Thyroid gland (tissue), 4 donors: Measurements from ENCODE around the gene MYO15A. TPM values are rescaled to one million over a fixed set of nuclear protein-coding genes. Genes with fewer than 3 reads are reported as not detected.

Experiments
- DNase-seq, 2 donors: peaks; one replicate each; pipeline ENCODE4 v3.0.0-alpha.2; 2019
- H3K27ac ChIP-seq, 3 donors: fragments of 200-600 bp; sonication (generic); 1 replicate in 2 of 3; 2 replicates in 1 of 3; pipeline ENCODE4 v1.5.1; 2016 to 2019; ENCODE audit warnings: mild to moderate bottlenecking in 1 of 3, moderate library complexity in 1 of 3
- H3K27me3 ChIP-seq: fragments of 200-600 bp; sonication (generic); one replicate; pipeline ENCODE4 v1.5.1; 2019
- H3K36me3 ChIP-seq, 2 donors: fragments of 200-600 bp; sonication (generic); one replicate each; pipeline ENCODE4 v1.5.1; 2016 to 2019
- H3K4me1 ChIP-seq, 2 donors: fragments of 200-600 bp; sonication (generic); one replicate each; pipeline ENCODE4 v1.5.1; 2017 to 2019
- H3K4me3 ChIP-seq, 3 donors: fragments of 200-600 bp; sonication (generic); replicated peaks in 1 of 3; 1 replicate in 2 of 3; 2 replicates in 1 of 3; pipeline ENCODE4 v1.5.1; 2016; ENCODE audit warnings: mild to moderate bottlenecking in 1 of 3
- H3K9me3 ChIP-seq: fragments of 200-600 bp; sonication (generic); one replicate; pipeline ENCODE4 v1.5.1; 2017
- POLR2A ChIP-seq, 2 donors: fragments of 450-650 bp; IDR thresholded peaks; one replicate each; pipeline ENCODE4 v1.6.1; 2017; ENCODE audit warnings: antibody characterized with exemption in 2 of 2, mild to moderate bottlenecking in 2 of 2, moderate library complexity in 1 of 2
- WGBS, 2 donors: methylation state at CpG; one replicate each; pipeline ENCODE4 v1.1.5; 2017; 5-methylcytosine and 5-hydroxymethylcytosine counted together
- intact Hi-C: fragments of 100-400 bp; cut with DNase I; formaldehyde crosslinking; loops from one replicate; pipeline ENCODE4 v1.15.1; 2023
- total RNA-seq, 4 donors: library from RNA; depleted of rRNA; stranded (reverse); fragments of >200 nt; gene quantifications; one replicate each; pipeline ENCODE4 v1.2.3, GENCODE V29; 2016
- TF ChIP-seq, protein P1 (sequence below), 6 experiments: fragments of 200-600 bp in 3 of 6; fragments of 450-650 bp in 3 of 6; sonication (generic) in 3 of 6; IDR thresholded peaks; one replicate each; pipeline ENCODE4 v1.5.1; 2016 to 2019; ENCODE audit warnings: antibody characterized with exemption in 6 of 6, mild to moderate bottlenecking in 2 of 6, inconsistent platforms in 1 of 6, moderate library complexity in 1 of 6

Gene MYO15A
- total RNA-seq, 4 donors from 2014 or later, result 1.3 to 3.6 (median 1.7) TPM

DNA sequence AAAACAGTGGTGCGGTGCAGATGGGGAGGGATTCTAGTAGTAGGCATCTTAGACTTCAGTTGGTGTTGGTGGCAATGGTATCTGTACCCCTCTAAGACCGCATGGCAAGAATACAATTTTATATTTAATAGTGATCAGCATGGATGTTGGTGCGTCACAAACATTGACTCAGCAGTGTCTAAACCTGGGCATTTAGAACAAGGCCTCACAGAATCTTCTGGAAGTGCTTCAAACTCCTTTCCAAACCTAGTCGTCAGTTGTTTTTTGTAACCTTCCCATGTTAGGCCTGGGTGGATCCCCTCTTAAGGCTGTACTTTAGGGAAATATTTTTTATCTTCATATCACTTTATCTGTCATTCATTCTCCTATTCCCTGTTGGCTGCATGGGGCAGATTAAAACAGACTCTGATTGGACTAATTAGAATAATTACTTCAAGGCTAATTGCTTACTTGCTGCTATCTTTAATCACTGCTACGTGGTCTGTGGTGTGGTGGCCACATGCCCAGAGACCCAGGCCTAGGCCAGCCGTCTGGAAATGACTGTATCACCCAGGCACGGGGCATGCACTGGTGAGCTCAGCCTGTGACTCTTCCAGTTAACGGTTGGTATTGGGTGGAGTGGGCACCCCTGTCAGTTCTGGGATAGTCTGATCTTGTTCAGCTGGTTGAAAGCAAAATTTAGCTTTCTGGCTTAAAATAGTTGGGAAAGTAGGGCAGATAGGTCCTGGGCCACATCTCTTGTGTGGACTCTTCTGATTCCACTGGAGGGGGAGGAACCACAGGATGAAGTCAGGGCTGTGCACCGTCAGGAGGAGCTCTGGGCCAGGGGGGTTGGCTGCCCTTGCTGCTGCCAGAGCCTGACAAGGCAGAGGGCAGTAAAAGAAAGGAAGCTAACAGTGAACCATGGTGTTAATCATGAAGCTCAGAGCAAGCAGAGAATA is 79.5 kb downstream of the MYO15A start:
- no peak overlapping the region for H3K4me3 ChIP-seq
- H3K4me1 ChIP-seq, result peaks cover 71 to 73% of the 10 kb centered on the region in 2 donors
- H3K27ac ChIP-seq, result peak overlapping the region; percentile 17 to 97 (median 34)
- H3K9me3 ChIP-seq, result no peaks in the 10 kb centered on the region
- no peaks in the 10 kb centered on the region for H3K27me3 ChIP-seq
- H3K36me3 ChIP-seq, result no peaks in the 10 kb centered on the region
- intact Hi-C loops, result no loop called here
- no peak for TF ChIP-seq POLR2A (IDR thresholded peaks at IDR 0.05)
- TF ChIP-seq, protein P1, sequence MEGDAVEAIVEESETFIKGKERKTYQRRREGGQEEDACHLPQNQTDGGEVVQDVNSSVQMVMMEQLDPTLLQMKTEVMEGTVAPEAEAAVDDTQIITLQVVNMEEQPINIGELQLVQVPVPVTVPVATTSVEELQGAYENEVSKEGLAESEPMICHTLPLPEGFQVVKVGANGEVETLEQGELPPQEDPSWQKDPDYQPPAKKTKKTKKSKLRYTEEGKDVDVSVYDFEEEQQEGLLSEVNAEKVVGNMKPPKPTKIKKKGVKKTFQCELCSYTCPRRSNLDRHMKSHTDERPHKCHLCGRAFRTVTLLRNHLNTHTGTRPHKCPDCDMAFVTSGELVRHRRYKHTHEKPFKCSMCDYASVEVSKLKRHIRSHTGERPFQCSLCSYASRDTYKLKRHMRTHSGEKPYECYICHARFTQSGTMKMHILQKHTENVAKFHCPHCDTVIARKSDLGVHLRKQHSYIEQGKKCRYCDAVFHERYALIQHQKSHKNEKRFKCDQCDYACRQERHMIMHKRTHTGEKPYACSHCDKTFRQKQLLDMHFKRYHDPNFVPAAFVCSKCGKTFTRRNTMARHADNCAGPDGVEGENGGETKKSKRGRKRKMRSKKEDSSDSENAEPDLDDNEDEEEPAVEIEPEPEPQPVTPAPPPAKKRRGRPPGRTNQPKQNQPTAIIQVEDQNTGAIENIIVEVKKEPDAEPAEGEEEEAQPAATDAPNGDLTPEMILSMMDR (IDR thresholded peaks at IDR 0.05), result no peak
- 34 to 35% methylated on average over 9 of the region's 9 CpGs for WGBS, 2 donors
- DNase-seq, result peak; percentile 32 to 43

DNA sequence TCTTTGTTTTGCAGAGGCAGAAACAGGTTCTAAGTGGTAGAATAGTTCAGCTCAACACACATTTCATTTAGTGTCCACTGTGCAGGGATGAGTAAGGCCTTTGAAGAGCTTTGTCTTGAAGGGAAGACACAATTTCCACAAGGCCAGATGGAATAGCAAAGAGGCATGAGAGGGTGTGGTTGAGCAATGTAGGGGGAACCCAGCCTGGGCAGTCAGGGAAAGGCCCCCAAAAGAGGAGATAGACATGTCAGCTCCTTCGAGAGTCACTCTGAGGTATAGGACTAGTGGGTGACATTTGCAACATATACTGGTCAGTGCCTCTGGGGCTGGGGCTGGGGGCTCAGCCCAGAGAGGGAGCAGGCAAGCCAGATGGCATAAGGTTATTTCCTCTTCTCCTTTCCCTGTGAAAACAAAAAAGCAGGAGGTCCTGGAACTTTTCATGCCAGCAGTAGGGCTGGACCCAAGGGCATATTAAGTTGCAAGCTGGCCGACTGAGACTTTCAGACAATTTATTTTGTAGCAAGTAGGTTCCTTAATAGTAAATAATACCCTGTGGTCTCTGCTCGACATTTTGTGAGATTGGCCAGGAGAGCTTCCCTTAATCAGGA is 82.2 kb downstream of the MYO15A start:
- intact Hi-C loops, result no loop called here
- WGBS, 2 donors, result 35 to 41% methylated on average over 3 of the region's 3 CpGs

DNA sequence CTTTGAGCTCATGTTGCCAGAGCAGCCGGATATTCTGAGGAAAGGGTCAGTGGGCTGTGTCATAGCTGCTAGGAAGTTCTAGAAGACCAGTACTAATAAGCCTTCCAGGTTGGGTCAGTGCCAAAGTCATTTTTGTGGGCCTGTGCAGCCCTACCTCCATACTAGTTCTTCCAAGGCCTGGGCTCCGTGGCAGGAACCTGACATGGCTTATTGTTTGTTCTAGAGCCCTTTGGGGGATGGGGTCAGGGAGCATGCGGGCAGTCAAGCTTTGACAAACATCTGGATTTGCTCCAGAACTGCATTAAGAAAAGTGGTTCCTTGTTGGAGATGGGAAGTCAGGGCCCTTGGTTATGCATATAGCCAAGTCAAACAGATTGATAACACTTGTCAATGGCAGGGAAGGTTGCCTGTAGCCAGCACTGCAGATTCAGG is 82.7 kb downstream of the MYO15A start:
- 3 to 4% methylated on average over 2 to 3 of the region's 3 CpGs for WGBS, 2 donors
- peak; percentile 89 to 94 for DNase-seq
- no peak overlapping the region for H3K4me3 ChIP-seq
- H3K9me3 ChIP-seq, result no peaks in the 10 kb centered on the region
- peak overlapping the region; percentile 62 to 90 (median 72) for H3K27ac ChIP-seq
- TF ChIP-seq, protein P1 (IDR thresholded peaks at IDR 0.05), result no peak
- peak in 1 of 2 donors; percentile 18 for TF ChIP-seq POLR2A (IDR thresholded peaks at IDR 0.05)
- H3K4me1 ChIP-seq, result peaks cover 59 to 68% of the 10 kb centered on the region in 2 donors
- peaks cover 12 to 15% of the 10 kb centered on the region in 2 donors for H3K36me3 ChIP-seq
- intact Hi-C loops, result no loop called here
- no peaks in the 10 kb centered on the region for H3K27me3 ChIP-seq

More for the DNA sequence above, 82.2 kb downstream of the MYO15A start:
- no peak for TF ChIP-seq POLR2A (IDR thresholded peaks at IDR 0.05)
- Histone ChIP-seq H3K36me3 (peaks cover 7 to 10% of the 10 kb centered on the region in 2 donors), H3K4me1 (peaks cover 65 to 73% of the 10 kb centered on the region in 2 donors), H3K27ac (peak overlapping the region; percentile 62 to 90 (median 72)), H3K9me3 (no peaks in the 10 kb centered on the region), H3K4me3 (no peak overlapping the region), H3K27me3 (no peaks in the 10 kb centered on the region)
- DNase-seq, result no peak

GRCh38 chr17:18191967-18192366 is 83.4 kb downstream of the MYO15A start:
- intact Hi-C loops, result no loop called here
- Histone ChIP-seq H3K36me3 (peaks cover 15 to 23% of the 10 kb centered on the region in 2 donors), H3K4me3 (no peak overlapping the region), H3K9me3 (no peaks in the 10 kb centered on the region), H3K27me3 (no peaks in the 10 kb centered on the region), H3K27ac (peak overlapping the region in 2 of 3 donors; percentile 72 to 90), H3K4me1 (peaks cover 52 to 61% of the 10 kb centered on the region in 2 donors)
- 79 to 97% methylated on average over 2 of the region's 2 CpGs for WGBS, 2 donors
- DNase-seq, result no peak
- TF ChIP-seq POLR2A (IDR thresholded peaks at IDR 0.05), result no peak
- TF ChIP-seq, protein P1 (IDR thresholded peaks at IDR 0.05), result no peak

DNA sequence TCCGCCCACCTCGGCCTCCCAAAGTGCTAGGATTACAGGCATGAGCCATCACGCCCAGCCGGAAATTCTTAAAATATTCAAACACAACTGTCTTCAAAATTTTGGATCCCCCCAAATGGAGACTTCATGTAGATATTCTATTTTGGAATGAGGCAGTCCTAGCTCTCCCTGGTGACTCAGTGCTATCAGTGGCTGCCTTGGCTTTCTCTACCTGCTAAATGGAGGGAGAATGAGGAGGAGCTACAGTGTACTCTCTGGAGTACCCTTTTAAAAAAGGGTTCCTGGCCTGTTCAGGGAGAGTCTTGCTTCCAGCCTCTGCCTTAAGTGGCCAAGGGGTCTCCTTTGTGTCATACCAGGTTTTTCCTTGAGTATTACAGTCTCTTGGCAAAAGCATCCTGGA is 85.8 kb downstream of the MYO15A start:
- Histone ChIP-seq H3K9me3 (no peaks in the 10 kb centered on the region), H3K27me3 (no peaks in the 10 kb centered on the region), H3K4me3 (no peak overlapping the region), H3K36me3 (peaks cover 15 to 32% of the 10 kb centered on the region in 2 donors), H3K27ac (no peak overlapping the region), H3K4me1 (peaks cover 28 to 56% of the 10 kb centered on the region in 2 donors)
- DNase-seq, result no peak
- WGBS, 2 donors, result 98 to 99% methylated on average over 4 of the region's 4 CpGs
- intact Hi-C loops, result no loop called here
- TF ChIP-seq, protein P1 (IDR thresholded peaks at IDR 0.05), result no peak
- TF ChIP-seq POLR2A (IDR thresholded peaks at IDR 0.05), result no peak
